GM21390 (cell line): ENCODE results near the gene BCL6.
A peak's percentile ranks its signal among the peaks of the same experiment; 100 is the strongest.

Experiments used
- ATAC-seq: cut with Tn5 transposase; IDR thresholded peaks from one replicate; pipeline ENCODE4 v1.9.1; 2021; ENCODE audit not compliant: unreplicated experiment

The BCL6 gene

GRCh38 chr3:187739561-187740332, 5.5 kb downstream of the BCL6 start:
- no peak for ATAC-seq

- ATAC-seq = no peak
Measured at GRCh38 chr3:187739094-187739560, 6.1 kb downstream of the BCL6 start.

DNA sequence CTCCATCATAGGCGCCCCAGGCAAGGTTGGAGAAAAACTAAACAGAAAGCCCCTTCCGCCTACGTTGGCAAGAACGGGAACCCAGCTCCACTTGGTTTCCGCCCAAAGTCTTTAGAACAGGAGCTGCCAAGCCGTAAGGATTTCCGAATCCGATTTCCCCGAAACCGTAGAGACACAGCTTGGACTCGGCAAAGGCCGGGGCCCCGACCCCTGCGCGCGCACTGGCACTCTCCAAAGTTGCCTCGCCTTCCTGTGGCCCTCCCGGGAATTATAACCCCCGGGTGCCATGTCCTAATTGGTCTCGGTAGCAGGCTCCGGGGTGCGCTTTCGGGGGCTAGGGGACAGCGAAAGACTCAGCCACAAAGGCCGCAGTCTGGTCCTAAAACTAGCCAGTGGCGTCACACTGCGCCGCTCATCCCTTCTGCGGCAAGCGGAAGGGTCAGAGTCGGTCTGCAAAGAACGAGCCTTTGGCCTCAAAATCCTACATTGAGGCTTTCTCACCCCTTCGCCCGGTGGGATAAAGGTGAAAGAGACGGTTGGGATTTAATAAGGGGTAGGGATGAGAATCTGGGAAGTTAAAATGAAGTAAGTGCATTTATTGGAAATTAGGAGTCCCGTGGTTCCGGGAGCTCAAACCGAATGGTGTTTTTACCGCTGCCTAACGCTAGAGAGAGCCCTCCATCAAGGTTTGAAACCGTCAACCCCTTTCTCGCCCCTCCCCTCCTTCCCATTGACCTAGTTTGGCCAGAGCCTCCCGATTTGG, 6.8 kb downstream of the BCL6 start:
- peak; percentile 51 for ATAC-seq

GRCh38 chr3:187738071-187738330, 7.3 kb downstream of the BCL6 start:
- ATAC-seq = no peak

DNA sequence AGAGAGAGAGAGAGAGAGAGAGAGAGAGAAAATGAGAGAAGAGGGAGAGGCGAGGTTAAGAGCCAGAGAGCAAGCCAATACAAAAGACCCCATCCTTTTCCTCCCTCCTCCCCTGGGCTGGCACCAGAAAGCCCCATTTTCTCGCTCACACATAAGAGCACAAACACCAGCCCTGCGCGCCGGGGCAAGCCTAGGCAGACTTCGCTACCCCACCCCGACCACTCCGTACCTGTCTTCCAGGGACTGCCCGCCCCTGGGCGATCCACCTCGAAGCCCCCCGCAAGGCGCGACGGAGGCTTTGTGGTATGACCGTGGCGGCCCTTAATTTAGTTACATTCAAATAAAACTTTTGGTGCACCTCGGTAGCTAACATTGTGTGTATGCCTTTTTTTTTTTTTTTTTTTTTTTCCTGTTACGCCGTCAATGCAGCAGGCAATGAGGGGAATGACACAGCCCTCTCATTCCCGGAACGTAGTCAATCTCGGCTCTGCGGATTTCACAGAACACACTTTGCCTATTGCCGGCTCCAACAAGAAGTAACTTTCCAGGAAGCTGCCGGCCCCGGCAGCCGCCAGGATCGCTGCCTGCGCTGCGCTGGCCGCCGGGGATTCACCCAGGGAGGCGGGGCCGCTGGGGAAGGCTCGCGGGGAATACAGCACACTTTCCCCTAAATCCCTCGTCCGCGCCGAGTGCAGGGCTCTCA, 7.7 kb downstream of the BCL6 start:
- ATAC-seq = no peak

- ATAC-seq = no peak
Measured at GRCh38 chr3:187737006-187737367, 8.3 kb downstream of the BCL6 start.

GRCh38 chr3:187736418-187736871, 8.8 kb downstream of the BCL6 start:
- ATAC-seq = no peak

DNA sequence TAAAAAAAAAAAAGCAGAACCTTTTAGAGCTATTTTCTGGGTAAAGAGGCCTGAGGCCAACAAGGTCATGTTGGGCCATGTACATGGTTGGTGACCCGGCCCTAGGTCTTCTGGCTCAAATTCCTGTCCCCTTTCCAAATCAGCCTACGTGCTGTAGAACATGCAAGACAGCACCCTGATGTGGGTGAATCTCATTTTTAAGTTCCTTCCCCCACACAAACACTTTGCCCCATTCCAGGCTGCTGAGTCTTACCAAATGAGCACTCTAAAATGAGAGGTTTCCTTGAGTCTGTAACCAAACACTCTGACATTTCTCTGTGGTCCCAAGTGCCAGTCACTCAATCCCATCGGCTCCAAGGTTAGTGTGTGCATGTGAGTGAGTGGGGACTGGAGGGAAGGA, 9.4 kb downstream of the BCL6 start:
- ATAC-seq = no peak

- no peak for ATAC-seq
Measured at GRCh38 chr3:187735383-187735782, 9.9 kb downstream of the BCL6 start.

- ATAC-seq = no peak
Measured at GRCh38 chr3:187734841-187735240, 10.4 kb downstream of the BCL6 start.

GRCh38 chr3:187733371-187733770, 11.9 kb downstream of the BCL6 start:
- no peak for ATAC-seq

GRCh38 chr3:187729598-187729997, 15.7 kb downstream of the BCL6 start:
- ATAC-seq = no peak

DNA sequence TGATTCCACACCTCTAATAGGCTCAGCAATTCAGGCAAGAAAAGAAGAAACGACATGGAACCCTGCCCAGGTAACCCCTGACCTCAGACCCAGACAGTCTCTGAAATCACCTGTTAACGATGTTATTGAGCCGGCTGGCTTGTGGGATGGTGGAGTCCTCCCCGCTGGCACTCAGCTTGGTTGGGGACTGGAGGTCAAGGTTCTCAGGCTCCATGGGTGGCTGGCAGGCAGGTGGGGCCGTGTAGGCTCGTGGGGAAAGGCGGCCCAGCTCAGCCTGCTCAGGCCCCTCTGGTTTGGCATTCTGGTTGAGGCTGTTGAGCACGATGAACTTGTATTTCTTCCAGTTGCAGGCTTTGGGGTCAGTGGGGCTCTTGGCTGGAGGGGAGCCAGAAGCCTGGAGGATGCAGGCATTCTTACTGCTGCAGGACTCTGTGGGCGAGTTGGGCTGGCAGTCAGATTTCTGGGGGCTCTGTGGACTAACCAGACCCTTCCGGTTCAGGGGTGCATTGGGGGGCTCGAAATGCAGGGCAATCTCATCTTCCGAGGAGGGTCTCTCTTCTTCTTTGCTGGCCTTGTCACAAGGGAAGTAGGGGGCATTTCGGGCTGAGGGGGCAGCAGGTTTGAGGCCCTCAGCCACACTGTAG, 16.2 kb downstream of the BCL6 start:
- ATAC-seq = no peak

- ATAC-seq = no peak
Measured at GRCh38 chr3:187728248-187728647, 17.0 kb downstream of the BCL6 start.

- no peak for ATAC-seq
Measured at GRCh38 chr3:187726564-187726963, 18.7 kb downstream of the BCL6 start.

- no peak for ATAC-seq
Measured at GRCh38 chr3:187725653-187726370, 19.5 kb downstream of the BCL6 start.

- ATAC-seq = no peak
Measured at GRCh38 chr3:187725224-187725623, 20.0 kb downstream of the BCL6 start.

- ATAC-seq = no peak
Measured at GRCh38 chr3:187722206-187722612, 23.1 kb downstream of the BCL6 start.

DNA sequence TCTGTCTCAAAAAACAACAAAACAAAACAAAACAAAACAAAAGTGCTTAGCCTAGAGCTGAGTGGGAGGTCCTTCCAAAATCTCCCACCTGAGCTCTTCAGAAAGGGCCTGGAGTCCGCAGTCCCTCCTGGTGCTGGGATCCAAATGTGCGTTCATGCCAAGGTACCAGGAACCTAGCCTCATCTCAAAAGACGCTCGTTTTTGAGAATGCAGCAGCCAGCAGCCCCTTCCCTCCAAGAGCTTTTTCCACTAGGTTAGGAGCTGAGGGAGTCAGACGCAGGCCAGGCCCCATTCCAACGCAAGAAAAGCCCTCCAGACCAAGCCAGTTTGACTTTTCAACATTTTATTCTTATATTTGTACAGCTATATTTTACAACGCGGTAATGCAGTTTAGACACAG, 24.2 kb downstream of the BCL6 start:
- no peak for ATAC-seq

- ATAC-seq = no peak
Measured at GRCh38 chr3:187720337-187720670, 25.0 kb downstream of the BCL6 start.
